Stimulated activated CD4-positive, alpha-beta T cell treated with anti-CD3 and anti-CD28 coated beads, Interleukin-15, amount 100 ng/mL, for 1 hour (primary cell): ENCODE data around the gene LOC101059915.

Experiments used
- DNase-seq, 2 donors: peaks; one replicate each; pipeline ENCODE4 v3.0.0-alpha.2; 2020; ENCODE audit warnings: low read depth in 1 of 2, low spot score in 1 of 2

Gene LOC101059915

DNA sequence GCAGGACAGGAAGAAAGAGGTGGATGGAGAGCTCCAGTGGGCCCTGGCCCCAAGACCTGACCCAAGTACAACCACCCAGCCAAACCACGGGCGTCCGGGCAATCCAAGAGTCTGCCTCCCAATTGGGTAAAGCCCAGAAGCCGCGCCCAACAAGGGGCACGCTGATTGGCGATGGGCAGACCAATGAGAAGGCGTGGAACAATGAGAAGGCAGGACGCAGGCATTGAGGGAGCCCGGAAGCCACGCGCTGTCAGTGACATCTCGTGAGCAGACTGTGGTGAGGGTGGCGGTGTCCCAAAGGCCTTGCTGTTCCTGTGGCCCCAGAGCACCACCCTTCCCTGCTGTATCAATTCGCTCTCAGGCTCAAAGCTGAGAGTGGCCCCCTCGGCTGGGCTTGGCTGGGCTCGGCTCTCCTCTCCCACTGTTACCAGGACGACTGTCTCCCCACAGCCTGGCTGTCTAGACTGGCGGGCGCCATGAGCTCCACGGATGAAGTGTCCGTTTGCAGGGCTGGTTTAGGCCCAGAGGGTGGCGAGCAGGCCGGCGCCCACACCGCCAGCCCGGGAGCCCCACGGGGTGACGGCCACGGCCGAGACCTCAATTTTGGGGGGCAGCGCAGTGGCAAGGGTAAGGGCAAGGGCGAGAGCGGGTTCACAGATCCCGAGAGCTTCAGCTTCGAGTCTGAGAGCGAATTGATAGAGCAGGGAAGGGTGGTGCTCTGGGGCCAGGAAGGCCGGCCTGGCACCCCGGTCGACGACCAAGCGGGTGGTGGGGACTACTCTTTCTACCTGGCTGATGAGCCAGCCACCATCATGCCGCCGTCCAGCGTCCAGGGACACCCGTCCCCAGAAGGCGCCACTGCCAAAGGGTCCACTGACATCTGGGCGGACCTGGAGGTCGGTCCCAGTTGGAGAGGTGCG, at the start of gene LOC101059915:
Gene LOC101059915, plus strand, starts transcription at position 219 of the 920 bp plus-strand sequence.
- no peak for DNase-seq

DNA sequence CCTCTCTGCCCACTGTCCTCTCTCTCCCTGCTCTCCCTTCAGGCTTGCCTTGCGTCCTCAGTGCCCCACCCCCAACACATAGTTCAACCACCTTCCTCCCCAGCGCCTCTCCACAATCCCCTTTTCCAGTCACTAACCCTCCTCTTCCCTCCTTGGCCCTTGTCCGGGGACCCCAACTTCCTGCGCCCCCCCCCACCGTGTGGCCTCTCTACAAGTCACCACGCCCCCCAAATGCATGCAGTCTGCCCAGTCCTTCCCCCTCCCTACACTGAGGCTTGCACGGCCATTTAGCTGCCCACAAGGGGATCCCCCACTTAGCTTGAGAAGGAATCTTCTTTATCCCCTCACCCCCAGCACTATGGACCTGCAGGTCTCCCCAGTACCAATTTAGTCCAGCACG, 49.6 kb upstream of the LOC101059915 start:
- DNase-seq: no peak

DNA sequence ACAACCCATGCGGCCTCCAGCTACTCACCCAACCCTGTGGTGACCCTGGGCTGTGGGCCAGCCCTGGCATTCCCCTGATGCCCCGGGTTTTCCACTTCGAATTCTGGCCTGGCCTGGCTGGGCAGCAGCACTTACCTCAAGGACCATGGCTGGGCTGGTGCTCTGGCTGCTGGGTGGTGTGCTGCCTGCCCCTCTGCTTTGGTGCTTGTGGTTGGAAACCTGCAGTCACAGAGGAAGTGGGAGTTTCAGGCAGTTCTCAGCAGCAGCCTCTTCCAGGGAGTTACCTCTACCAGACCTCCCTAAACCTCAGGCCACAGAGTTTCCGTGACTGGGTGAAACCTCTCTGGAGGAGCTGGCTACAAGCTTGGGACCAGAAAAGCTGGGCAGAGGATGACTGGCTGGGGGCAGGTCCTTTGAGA, 49.0 kb upstream of the LOC101059915 start, which contains the start of gene CXCR3:
Gene CXCR3, minus strand, starts transcription at position 209 of the 419 bp plus-strand sequence. Its CDS starts 62 bp downstream, at position 147.
- peak; percentile 19 to 21 for DNase-seq

DNA sequence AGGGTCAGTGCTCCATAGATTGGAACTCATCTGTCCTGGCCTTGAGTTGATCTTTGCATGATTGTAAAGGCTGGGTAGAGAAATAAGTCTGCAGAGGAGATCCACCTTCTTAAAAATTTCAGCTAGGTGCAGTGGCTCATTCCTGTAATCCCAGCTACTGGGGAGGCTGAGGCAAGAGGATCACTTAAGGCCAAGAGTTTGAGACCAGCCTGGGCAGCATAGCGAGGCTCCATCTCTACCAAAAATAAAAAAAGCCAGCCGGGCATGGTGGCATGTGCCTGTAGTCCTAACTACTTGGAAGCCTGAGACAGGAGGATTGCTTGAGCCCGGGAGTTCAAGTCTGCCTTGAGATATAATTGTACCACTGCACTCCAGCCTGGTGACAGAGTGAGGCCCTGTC, 48.6 kb upstream of the LOC101059915 start:
- no peak for DNase-seq

DNA sequence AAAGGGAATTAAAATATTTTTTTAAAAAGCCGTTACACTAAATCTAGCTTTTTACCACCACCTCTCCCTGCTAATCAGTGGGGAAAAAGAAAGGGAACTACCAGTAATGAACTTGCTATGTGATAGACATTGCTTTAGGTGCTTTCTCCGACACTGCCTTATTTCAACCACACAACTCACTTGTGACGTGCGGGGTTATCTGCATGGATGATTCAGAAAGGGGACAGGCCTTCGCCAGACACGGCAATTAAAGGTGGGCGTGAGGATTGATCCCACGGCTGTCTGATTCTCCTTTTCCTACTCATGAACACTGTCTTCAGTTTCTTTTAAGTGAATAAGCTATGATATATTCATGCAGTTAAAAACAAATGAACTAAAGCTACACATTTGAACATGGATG, 48.2 kb upstream of the LOC101059915 start:
- DNase-seq: peak in 1 of 2 donors; percentile 26

DNA sequence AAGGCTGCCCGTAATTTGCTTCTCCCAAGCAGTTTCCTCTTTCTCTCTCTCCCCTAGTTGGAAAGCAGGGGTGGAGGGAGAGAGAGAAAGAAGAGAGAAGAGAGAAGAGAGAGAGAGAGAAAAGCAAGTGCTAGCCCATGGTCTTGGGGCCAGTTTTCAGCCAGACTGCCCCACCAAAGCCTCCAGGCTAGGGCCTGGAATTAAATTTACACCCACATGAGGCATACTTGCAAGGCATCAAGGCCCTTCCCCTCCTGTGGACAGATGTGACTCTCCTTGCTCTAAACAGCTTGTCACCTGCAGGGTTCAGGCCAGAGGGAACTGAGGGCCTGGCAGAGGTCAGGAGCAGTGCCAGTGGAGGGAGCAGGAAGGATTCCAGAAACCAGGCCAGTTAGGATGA, 47.4 kb upstream of the LOC101059915 start:
- DNase-seq: no peak

DNA sequence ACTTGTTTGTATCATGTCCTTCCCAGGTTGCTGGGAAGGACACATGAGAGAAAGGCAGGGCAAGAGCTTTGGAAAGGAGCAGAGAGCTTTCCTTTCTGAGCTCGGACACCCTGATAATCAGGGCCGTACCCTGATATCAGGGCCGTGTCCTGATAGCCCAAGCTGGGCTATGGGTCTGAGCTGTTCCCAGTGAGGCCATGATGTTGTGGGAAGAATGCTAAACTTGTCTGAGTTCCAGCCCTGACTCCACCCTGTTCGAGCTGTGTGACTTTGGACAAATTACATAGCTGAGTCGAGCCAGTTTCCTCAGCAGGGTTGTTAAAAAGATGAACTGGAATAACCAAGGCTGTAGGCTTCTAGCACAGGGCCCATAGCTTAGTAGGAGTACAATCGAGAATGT, 45.7 kb upstream of the LOC101059915 start:
- no peak for DNase-seq

DNA sequence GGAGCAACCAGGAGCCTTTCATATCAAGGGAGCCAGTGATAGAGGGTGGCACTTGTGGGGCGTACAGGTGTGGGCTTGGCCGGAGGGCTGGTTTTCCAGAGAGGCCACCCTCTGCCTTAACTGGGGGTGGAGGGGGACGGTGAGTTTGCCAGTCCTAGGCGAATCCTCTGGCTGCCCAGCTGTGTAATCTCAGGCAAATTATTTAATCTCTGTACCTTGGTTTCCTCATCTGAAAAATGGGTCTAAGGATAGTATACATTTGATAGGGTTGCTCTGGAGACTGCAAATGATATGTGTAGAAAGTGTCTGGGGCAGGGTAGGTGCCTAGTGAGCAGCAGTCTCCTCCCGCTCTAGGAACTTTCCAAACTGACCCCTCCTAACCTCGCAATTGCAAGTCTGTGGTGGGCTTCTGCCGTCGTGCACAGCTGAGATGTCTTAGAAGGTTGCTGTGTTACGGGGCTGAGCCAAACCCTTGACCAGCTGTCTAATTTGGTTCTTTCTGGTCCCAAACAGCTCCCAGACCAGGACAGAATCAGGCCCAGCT, 45.2 kb upstream of the LOC101059915 start:
- no peak for DNase-seq

DNA sequence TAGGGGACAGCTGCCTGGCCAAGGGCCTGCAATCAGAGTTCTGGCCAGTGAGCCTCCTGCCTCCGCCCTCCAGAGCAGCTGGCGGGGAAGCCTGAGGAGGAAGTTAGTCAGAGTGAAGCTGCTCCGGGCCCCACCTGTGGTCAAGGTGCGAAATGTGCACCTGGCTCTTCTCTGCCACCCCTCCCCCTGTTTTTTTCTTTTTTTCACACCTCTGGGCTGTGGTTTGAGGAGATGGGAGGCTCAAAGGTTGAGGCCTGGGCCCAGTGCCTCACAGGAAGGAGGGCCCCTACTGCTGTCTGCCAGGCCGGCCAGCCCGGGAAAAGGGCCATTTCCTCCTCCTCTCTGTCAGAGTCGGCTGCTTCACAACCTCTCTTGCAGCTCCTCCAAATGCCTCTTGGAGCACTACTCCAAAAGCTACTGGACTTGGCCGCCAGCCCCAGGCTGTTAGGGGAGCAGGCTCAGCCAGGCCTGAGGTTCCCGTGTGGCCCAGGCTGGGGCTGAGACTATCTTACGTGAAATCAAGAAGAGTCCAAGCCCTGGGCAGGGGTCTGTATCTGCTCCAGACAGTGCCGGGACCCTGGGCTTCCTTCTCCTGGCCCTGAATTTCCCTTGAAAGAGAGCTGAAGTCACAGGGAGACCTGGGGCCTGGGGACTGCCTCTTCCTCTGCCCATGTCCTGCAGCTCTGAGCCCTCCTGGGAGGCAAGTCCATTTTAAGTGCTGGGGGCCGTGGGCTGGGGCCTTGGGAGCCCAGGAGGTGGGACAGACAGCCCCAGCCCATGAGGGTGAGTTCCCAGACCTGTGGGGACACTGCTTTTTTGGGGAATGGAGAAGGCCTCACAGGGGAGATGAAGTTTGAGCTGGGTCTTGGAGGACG, 44.5 kb upstream of the LOC101059915 start:
- DNase-seq: peak; percentile 15 to 29

DNA sequence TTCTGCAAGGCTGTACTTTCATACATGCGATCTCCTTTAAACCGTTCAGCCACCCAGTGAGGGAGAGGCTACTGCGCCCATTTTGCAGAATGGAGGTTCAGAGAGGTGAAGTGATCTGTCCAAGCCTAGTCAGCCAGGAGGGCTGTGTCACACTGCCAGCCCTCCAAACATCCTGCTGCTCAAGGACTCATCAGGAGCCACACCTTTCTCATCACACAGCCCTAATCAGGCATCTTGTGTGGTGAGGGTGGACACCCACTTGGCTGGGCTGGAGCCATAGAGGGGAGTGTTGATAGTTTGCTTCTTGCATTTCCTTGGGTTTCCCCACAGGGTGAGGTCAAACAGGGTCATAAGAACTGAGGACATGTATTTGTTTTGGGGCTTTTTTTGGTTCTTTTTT, 43.6 kb upstream of the LOC101059915 start:
- no peak for DNase-seq

DNA sequence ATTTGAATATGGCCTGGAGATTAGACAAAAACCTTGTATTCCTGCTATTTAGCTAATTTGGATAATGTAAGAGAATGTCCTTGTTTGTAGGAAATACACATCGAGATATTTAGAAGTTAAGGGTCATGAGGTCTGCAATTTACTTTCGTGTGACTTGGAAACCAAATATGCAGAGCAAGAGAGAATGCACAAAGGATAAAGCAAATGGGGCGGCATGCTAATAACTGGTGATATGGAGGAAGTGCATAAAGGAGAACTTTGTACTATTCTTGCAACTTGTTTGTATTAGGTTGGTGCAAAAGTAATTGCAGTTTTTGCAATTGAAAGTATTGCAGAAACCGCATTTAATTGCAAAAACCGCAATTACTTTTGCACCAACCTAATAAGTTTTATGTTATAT, 41.9 kb upstream of the LOC101059915 start:
- DNase-seq: no peak

DNA sequence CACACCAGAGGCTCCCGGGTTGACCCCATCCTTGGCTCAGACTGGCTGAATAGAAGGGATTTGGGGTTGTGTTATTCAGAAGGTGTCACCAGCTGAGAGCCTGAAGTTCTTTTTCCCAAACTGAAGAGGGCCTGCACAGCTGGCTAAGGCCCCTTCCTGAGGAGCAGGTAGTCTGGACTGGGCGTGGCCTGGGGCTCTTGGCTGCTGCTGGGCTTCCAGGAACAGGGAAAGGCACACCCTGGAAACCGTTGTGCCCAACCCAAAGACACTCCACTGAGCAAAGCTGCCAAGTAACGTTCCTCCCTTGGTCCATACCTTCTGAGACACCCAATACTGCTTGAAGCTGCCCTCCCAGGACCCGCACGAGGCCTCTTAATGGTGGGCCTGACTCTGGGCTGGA, 40.8 kb upstream of the LOC101059915 start:
- no peak for DNase-seq

DNA sequence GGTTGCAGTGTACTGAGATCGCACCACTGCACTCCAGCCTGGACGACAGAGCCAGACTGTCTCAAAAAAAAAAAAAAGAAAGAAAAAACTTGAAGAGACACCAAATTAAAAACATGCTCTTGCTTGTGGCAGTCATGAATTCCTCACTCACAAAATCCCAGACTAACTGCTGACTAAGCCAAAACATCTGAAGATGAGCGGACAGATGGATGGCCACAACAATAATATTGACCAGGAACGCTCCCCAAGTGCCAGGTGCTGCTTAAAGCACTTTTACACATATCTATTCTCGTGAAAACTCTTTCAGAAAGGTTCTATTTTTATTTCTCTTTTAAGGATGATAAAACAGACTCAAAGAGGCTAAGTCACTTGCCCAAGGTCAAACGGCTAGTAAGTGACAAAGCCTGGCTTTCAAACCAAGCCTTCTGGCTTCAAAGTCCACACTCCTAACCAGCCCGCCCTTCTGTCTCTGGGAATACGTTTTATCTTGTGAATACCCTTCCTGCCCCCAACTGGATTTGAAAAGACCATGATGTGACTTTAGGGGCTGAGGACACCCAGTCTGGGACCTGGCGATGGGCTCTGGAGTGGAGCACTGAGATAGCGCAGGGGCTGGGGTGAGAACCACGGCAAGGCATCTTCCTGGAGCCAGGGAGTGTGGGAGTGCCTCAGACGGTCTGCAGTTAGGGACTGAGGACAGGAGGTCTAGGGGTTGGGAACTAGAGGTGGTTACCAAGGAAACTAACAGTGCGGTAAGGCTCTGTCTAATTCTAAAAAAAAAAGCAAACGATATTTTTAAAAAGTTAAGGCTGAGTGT, 39.5 kb upstream of the LOC101059915 start:
- DNase-seq: no peak

DNA sequence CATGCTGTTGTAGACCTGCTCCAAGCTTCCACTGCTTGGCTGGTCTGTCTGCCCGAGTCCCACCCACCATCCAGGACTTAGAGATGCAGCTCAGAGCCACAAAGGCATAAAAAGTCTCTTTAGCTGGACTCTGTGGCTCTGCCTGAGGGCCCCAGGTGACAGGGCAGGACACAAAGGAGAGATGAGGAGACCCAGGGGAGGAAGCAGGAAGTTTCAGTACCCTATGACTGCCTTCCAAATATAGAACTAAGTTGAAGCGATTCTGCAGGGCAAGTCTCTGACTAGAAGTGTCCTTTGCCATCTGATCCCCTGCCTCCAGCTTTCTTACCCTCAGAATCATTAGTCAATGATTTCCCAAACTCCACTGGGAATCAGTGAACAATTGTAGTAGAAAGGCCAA, 37.9 kb upstream of the LOC101059915 start:
- DNase-seq: no peak

DNA sequence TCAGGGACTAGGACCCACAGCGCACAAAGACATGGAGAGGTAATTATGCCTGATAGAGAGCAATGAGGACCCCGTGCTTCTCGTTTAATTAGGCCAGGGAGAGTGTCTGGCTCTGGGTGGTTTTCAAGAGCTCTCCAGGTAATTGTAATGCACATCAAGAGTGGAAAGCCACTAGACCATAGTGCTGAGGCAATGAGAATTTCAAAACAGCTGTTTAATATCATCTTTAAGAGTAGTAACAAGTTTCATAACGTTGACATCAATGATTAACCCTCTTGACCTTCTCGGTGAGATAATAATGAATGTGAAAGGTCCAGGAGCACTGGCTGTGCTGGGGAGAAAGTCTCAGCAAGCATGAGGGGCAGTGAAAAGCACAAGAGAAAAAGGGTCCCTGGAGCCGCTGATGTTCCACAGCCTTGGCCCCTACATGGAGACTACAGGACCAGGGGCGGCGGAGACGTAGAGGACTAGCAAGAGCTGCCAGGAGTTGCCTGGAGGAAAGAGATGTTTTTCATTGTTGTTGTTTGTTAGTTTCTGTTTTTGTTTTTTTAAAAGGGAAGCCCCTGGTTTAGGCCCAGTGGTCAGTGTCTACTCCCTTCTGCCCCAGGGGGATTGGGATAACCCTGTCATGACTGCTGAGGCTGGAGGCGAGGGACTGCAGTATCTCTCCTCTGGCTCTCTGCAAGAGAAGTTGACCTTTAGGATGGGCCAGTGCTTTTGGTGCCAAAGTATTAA, 34.3 kb upstream of the LOC101059915 start:
- DNase-seq: no peak

DNA sequence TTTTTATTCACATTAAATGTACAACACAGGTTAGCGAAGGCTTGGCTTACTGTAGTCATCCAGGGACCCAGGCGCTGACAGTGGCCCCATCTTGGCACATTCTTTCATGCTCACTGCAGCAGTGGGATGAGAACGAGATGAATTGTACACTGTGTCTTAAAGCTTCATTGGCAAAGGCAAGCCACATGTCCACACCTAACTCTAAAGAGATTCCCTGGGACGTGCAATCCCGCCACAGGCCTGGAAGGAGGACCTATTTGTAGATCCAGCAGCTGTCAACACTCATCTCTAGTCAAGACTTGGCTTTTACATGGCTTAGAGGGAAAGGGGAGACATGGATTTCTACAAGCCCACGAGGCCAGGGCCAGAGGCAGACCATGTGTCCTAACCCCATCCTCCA, 33.0 kb upstream of the LOC101059915 start:
- DNase-seq: no peak

DNA sequence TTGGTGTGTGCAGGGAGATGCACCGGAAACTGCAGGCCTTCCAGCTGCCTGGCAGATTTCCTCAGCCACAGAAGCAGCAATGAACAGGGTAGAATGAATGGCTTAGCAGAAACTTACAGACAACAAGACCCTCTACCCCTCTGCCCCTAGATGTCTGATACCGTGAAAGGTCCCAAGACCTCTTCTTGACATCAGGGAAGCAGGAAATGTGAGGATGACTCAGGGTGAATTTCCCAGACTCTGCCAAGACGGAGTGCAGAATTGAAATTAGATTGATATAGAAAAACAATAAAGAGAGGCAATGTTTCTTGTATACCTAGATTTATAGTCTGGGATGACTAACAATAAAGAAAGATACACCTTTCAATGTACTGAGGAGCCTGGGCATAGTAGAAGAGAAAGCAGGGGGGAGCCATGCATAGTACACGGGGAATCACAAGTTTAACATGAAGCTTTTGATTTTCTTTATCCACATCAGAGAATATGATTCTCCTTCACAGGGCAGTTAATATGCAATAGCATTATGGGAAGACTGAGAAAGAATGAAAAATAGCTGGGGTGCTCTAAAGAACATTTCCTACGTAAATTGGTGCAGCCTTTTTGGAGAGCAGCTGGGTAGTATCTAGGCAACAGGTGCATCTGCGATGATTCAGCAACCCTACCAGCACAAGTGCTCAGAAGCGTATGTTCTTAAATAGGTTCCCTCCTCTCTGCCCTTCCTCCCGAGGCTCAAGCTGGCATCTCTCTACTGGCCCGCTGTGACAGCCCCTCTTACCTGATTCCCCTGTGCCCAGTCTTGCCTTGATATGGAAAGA, 30.7 kb upstream of the LOC101059915 start:
- no peak for DNase-seq

DNA sequence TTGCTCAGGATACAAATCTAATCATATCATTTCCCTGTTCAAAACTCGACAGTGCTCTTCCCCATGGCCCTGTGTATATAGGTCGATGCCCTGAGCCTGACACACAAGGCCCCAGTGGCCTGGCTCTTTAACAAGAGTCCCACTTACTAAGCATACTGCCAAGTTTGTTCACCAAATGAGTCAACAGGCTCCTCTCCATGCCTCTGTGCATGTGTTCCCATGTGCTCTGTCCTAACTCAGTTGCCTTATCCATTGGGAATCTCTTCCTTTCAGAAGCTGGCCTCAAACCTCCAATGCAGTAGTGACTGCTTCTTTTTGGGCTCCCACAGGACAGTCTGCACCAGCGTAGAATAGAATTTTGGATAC, 30.1 kb upstream of the LOC101059915 start:
- no peak for DNase-seq

DNA sequence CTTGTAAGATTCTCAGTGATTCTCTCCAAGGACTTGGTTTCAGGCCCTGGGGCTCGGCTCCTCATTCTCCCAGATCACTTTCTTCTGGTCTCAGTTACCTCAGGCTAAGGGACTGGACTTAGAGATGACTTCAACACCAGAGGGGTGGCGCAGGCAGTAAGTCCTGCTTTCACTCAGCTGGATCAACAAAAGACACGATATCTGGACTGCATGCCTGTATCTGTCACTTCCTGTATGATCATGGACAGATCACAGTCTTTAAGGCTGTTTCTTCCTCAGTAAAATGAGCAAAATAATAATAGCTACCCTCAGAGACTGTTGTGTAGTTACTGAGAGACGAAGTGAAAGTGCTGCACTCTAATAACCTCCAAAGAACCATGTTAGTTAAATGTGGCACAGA, 29.5 kb upstream of the LOC101059915 start:
- no peak for DNase-seq
